Endometrium (tissue), 2 donors: ENCODE data around the gene SPSB1.

Experiments used
- FAIRE-seq: peaks from 2 replicates; lab custom pipeline; 2012; peaks lifted over from hg19 to GRCh38; lab: Jason Lieb, UNC
- donor health status: control.
- donor health status: control.

Gene SPSB1

GRCh38 chr1:9397047-9397446, 104.4 kb downstream of the SPSB1 start:
- no peak for FAIRE-seq

GRCh38 chr1:9397997-9398526, 105.4 kb downstream of the SPSB1 start:
- no peak for FAIRE-seq

- FAIRE-seq, result no peak
These were observed 107.1 kb downstream of the SPSB1 start for GRCh38 chr1:9399510-9400424.

GRCh38 chr1:9400425-9401079, 107.9 kb downstream of the SPSB1 start:
- no peak for FAIRE-seq

GRCh38 chr1:9401080-9401453, 108.4 kb downstream of the SPSB1 start:
- FAIRE-seq, result no peak

DNA sequence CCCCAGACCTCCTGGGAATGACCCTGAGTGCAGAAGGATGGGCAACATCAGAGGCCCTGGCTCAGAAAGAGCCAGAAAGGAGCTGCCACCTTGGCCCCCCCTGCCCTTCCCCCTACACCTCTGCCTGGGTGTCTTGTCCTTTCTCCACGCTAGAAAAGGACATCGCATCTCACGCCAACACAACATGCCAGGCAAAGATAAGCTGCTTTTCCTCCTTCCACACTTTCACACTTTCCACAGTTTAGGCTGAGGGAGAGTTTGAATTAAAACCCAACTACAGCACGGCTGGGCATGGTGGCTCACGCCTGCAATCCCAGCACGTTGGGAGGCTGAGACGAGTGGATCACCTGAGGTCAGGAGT, 109.5 kb downstream of the SPSB1 start:
- FAIRE-seq, result no peak

DNA sequence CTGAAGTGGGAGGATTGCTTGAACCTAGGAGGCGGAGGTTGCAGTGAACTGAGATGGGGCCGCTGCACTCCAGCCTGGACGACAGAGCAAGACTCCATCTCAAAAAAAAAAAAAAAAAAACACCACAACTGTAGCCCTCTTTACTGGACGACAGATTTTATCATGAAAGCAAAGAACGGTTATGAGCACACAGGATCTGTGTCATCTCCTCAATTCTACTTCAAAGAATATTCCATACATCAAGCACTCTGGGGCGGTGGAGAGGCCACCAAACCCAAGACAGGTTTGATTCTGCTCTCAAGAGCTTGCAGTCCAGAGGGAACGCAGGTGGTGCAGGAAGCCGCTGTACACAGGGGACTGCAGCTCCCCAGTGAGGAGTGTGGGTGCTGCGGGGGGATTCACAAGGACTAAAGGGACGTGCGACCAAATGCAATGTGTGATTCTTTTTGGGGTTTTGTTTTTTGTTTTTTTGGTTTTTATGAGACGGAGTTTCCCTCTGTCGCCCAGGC, 110.1 kb downstream of the SPSB1 start:
- no peak for FAIRE-seq

DNA sequence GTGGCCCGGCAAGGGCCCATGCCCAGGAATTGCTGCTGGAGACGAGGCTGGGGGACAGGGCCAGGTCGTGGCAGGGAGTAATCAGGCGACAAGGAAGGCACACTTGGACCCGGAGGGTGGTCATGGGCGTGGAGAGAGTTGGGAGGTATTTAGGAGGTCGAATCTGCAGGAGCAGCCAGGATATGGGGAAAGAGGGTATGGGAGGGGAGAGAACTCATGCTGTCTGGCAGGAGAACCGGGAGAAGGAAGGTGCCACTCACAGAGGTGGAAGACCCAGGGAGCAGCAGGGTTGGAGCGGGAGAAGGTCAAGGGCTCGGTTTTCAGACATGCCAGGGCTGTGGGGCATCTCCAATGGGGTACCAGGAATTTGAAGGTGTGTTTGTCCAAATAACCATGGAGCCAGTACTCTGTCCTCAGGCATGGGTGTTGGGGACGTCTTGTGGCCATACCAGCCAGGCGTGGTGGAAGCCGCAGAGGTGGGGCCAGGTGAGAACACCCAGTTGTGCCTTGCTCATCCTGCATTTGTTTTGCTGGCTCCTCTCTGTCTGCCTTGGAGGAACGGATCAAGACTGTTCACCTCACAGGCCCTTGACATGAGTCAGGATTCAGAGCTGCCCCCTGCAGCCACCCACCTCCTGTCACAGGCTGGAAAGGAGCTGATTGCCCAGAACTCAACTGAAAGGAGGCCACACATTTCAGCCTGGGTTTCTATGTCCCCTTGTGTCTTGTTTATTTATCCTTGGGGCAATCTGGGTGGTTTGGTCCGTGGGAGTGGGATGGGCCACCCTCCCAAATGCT, 111.6 kb downstream of the SPSB1 start:
- FAIRE-seq, result no peak

- FAIRE-seq, result no peak
These were observed 113.4 kb downstream of the SPSB1 start for GRCh38 chr1:9406111-9406510.

GRCh38 chr1:9410737-9411297, 118.1 kb downstream of the SPSB1 start:
- FAIRE-seq, result no peak

GRCh38 chr1:9413071-9413876, 120.6 kb downstream of the SPSB1 start:
- FAIRE-seq, result no peak

- no peak for FAIRE-seq
These were observed 121.2 kb downstream of the SPSB1 start for GRCh38 chr1:9413877-9414213.

- no peak for FAIRE-seq
These were observed 123.8 kb downstream of the SPSB1 start for GRCh38 chr1:9416506-9416905.

DNA sequence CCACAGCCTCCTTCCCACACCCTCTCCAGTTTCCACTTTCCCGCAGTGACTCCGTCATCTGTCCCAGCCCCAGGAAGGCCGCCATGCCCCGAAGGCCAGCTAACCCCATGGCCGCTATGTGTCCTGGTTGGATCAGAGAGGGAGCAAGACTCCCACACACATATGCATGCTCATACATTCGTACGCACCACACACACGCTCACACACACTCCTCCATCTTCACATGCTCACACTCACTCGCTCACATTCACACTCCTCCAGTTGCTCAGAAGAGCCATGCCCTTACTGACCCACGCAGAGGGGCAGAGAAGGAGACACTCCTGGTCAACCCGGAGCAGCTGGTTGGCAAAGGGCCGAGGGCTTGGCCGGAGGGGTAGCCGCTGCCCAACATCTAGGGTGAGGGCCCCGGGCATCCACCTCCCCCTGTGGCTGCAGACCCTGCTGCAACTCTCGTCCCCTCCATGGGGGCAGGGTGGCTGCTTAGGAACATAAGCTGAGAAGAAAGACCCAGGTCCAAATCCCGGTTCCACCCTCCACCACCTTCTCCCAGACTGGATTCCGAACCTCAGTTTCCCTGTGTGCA, 124.3 kb downstream of the SPSB1 start:
- FAIRE-seq, result no peak

GRCh38 chr1:9417695-9418094, 125.0 kb downstream of the SPSB1 start:
- FAIRE-seq, result no peak

DNA sequence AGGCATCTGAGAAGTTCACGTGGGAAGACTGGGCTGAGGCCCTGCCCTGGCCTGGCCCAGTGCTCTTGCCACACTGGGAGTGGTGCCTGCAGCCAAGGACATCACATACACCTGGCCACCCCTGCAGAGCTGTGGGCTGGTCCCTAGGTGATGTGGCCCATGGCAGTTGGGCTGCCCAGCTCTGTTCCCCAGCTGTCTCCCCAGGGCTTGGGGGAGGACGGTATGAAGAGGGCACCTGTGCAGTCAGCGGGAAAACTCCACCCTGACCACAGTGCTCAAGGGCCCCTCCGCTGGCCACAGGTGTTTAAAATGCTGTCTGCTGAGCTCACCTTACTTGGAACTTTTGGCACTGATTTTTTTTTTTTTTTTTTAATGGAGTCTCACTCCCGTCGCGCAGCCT, 126.2 kb downstream of the SPSB1 start:
- no peak for FAIRE-seq
